Mesendoderm (in vitro differentiated cells): Measurements from ENCODE around the gene KRT6C.

Experiments
- DNase-seq: peaks from one replicate; pipeline ENCODE4 v3.0.0; 2013
- H2AK5ac ChIP-seq: 2 replicates; pipeline ENCODE4 v1.6.1; 2013; ENCODE audit warnings: low read length, inconsistent platforms
- H2BK120ac ChIP-seq: 2 replicates; pipeline ENCODE4 v1.6.1; 2013; ENCODE audit warnings: low read depth, mild to moderate bottlenecking, low read length, moderate library complexity, mixed read lengths
- H2BK15ac ChIP-seq: replicated peaks from 2 replicates; pipeline ENCODE4 v1.6.1; 2013; ENCODE audit warnings: low read depth, mild to moderate bottlenecking, moderate library complexity
- H2BK5ac ChIP-seq: 2 replicates; pipeline ENCODE4 v1.6.1; 2013; ENCODE audit warnings: low read length, inconsistent platforms
- H3K18ac ChIP-seq: 2 replicates; pipeline ENCODE4 v1.6.1; 2013; ENCODE audit warnings: mild to moderate bottlenecking, low read length, mixed read lengths
- H3K23ac ChIP-seq: one replicate; pipeline ENCODE4 v1.6.1; 2013; ENCODE audit warnings: low read length
- H3K27ac ChIP-seq: 2 replicates; pipeline ENCODE4 v1.5.1; 2013; ENCODE audit warnings: low read depth, mild to moderate bottlenecking, inconsistent platforms, low read length, moderate library complexity
- H3K27me3 ChIP-seq: 2 replicates; pipeline ENCODE4 v1.6.1; 2013; ENCODE audit warnings: low read length, control low read depth, mild to moderate bottlenecking, inconsistent platforms; ENCODE audit not compliant: insufficient read depth, poor library complexity
- H3K36me3 ChIP-seq: 2 replicates; pipeline ENCODE4 v1.6.1; 2013; ENCODE audit warnings: low read length, inconsistent platforms; ENCODE audit not compliant: control insufficient read depth, insufficient read depth
- H3K4ac ChIP-seq: one replicate; pipeline ENCODE4 v1.6.1; 2013; ENCODE audit warnings: low read depth, mild to moderate bottlenecking, low read length, moderate library complexity
- H3K4me1 ChIP-seq: 2 replicates; pipeline ENCODE4 v1.6.1; 2013; ENCODE audit warnings: low read depth, low read length, inconsistent platforms; ENCODE audit not compliant: control insufficient read depth
- H3K4me2 ChIP-seq: 2 replicates; pipeline ENCODE4 v1.6.1; 2013; ENCODE audit warnings: low read length
- H3K4me3 ChIP-seq: 2 replicates; pipeline ENCODE4 v1.5.1; 2013; ENCODE audit warnings: mild to moderate bottlenecking, low read length
- H3K56ac ChIP-seq: one replicate; pipeline ENCODE4 v1.6.1; 2013; ENCODE audit warnings: low read length
- H3K79me1 ChIP-seq: 2 replicates; pipeline ENCODE4 v1.6.1; 2013; ENCODE audit warnings: low read length, inconsistent platforms
- H3K79me2 ChIP-seq: 2 replicates; pipeline ENCODE4 v1.6.1; 2013; ENCODE audit warnings: mild to moderate bottlenecking, low read length; ENCODE audit not compliant: control insufficient read depth, insufficient read depth
- H3K9ac ChIP-seq: 2 replicates; pipeline ENCODE4 v1.6.1; 2013; ENCODE audit warnings: low read length, inconsistent platforms
- H4K5ac ChIP-seq: one replicate; pipeline ENCODE4 v1.6.1; 2013; ENCODE audit warnings: low read length
- H4K8ac ChIP-seq: one replicate; pipeline ENCODE4 v1.6.1; 2013; ENCODE audit warnings: low read depth, mild to moderate bottlenecking, control low read depth, low read length, moderate library complexity
- WGBS: extraction: QIAGEN DNeasy Blood & Tissue Kit; methylation state at CpG from one replicate; pipeline ENCODE4 v1.1.7; 2013; ENCODE audit warnings: low lambda C conversion rate, missing lambda C conversion rate; ENCODE audit not compliant: insufficient coverage; ENCODE audit errors: extremely low coverage; 5-methylcytosine and 5-hydroxymethylcytosine counted together

The KRT6C gene

GRCh38 chr12:52418576-52419110 is 55.0 kb downstream of the KRT6C start:
- H3K4me1 ChIP-seq, result no peaks in the 10 kb centered on the region
- H3K4me3 ChIP-seq, result no peak overlapping the region
- no peak overlapping the region for H3K4me2 ChIP-seq
- H3K4ac ChIP-seq, result no peak overlapping the region
- no peak overlapping the region for H3K9ac ChIP-seq
- H3K18ac ChIP-seq, result no peak overlapping the region
- H3K36me3 ChIP-seq, result no peaks in the 10 kb centered on the region
- no peak overlapping the region for H2AK5ac ChIP-seq
- H3K56ac ChIP-seq, result no peak overlapping the region
- no peaks in the 10 kb centered on the region for H3K79me1 ChIP-seq
- no peaks in the 10 kb centered on the region for H3K27me3 ChIP-seq
- no peak overlapping the region for H3K27ac ChIP-seq
- no peak overlapping the region for H4K5ac ChIP-seq
- no peak overlapping the region for H3K23ac ChIP-seq
- H2BK5ac ChIP-seq, result no peak overlapping the region
- no peak overlapping the region for H4K8ac ChIP-seq
- WGBS, result no CpG with 5 or more reads among the region's 4 CpGs
- H2BK120ac ChIP-seq, result no peak overlapping the region
- DNase-seq, result no peak
- no peak overlapping the region for H2BK15ac ChIP-seq
- no peaks in the 10 kb centered on the region for H3K79me2 ChIP-seq
